C4-2B (cell line): Measurements from ENCODE around the gene FBXO34.

Experiments
- ZFX ChIP-seq: fragments of 450-650 bp; IDR thresholded peaks from 2 replicates; pipeline ENCODE4 v1.6.1; 2017
- TF ChIP-seq, protein P1 (sequence below): fragments of 450-650 bp; conservative IDR thresholded peaks from 2 replicates; pipeline ENCODE4 v1.5.1; 2017; ENCODE audit warnings: mild to moderate bottlenecking

DNA sequence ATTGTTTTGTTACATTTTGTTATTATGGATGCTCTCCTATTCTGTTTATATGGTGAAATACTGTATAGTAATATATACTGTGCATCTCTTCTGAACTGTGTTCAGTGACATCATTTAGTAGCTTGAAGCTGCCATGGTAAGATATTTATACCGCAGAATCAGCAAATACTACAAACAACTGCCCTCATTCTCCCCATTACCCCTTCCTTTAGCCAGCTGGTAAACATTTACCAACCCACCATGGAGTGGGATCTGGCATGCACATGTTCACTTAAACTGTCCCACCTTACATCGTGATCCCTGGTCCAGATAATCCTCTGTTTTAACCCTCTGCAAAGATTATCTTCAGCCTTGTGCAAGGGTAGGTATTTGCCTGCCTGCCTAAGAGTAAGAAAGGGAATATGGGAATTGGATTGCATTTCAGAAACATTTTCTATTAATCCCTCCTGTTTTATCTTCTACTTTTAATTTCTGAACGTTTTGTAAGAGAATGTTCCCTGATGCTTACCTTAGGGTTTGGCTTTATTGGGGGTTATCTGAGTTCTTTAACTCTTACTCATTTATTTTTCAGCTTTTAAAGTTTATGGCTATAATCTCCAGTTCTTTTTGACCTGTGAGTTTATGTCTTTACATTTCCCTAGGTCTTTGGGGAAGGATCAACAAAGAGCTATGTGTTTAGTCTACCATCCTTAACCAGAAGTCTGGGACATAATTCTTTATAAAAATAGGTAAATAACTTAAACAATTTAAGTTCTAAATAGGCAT, 46.5 kb downstream of the FBXO34 start:
- TF ChIP-seq, protein P1, sequence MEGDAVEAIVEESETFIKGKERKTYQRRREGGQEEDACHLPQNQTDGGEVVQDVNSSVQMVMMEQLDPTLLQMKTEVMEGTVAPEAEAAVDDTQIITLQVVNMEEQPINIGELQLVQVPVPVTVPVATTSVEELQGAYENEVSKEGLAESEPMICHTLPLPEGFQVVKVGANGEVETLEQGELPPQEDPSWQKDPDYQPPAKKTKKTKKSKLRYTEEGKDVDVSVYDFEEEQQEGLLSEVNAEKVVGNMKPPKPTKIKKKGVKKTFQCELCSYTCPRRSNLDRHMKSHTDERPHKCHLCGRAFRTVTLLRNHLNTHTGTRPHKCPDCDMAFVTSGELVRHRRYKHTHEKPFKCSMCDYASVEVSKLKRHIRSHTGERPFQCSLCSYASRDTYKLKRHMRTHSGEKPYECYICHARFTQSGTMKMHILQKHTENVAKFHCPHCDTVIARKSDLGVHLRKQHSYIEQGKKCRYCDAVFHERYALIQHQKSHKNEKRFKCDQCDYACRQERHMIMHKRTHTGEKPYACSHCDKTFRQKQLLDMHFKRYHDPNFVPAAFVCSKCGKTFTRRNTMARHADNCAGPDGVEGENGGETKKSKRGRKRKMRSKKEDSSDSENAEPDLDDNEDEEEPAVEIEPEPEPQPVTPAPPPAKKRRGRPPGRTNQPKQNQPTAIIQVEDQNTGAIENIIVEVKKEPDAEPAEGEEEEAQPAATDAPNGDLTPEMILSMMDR, result no peak
- no peak for TF ChIP-seq ZFX
